DOHH2 (cell line): Measurements from ENCODE around the gene CFAP119.

Source experiments
- H3F3A ChIP-seq: fragments of 200-600 bp; sonication (generic), shearing (Covaris generic); 2 replicates; pipeline ENCODE4 v1.6.0; 2016; ENCODE audit warnings: antibody characterized with exemption, mild to moderate bottlenecking; ENCODE audit not compliant: control insufficient read depth, insufficient read depth
- H3K27ac ChIP-seq: fragments of 200-600 bp; sonication (generic); 2 replicates; pipeline ENCODE4 v1.5.1; 2014; ENCODE audit warnings: low read depth, mild to moderate bottlenecking, low read length, moderate library complexity
- H3K27me3 ChIP-seq: fragments of 200-600 bp; sonication (generic); 2 replicates; pipeline ENCODE4 v1.6.1; 2014; ENCODE audit warnings: mild to moderate bottlenecking, low read length, mixed read lengths; ENCODE audit not compliant: control insufficient read depth
- H3K36me3 ChIP-seq: fragments of 200-600 bp; sonication (generic); 2 replicates; pipeline ENCODE4 v1.6.1; 2014; ENCODE audit warnings: mild to moderate bottlenecking, low read length, moderate library complexity, mixed read lengths; ENCODE audit not compliant: control insufficient read depth
- H3K4me1 ChIP-seq: fragments of 200-600 bp; sonication (generic); 2 replicates; pipeline ENCODE4 v1.6.1; 2014; ENCODE audit warnings: mild to moderate bottlenecking, low read length, mixed read lengths; ENCODE audit not compliant: control insufficient read depth
- H3K4me2 ChIP-seq: fragments of 200-600 bp; sonication (generic); 2 replicates; pipeline ENCODE4 v1.6.0; 2014; ENCODE audit warnings: mild to moderate bottlenecking, low read length, moderate library complexity
- H3K4me3 ChIP-seq: fragments of 200-600 bp; sonication (generic); 2 replicates; pipeline ENCODE4 v1.5.1; 2014; ENCODE audit warnings: mild to moderate bottlenecking, low read length, mixed read lengths
- H3K79me2 ChIP-seq: fragments of 200-600 bp; sonication (generic); 2 replicates; pipeline ENCODE4 v1.6.1; 2014; ENCODE audit warnings: mild to moderate bottlenecking, low read length, mixed read lengths; ENCODE audit not compliant: control insufficient read depth
- H3K9me2 ChIP-seq: fragments of 200-600 bp; sonication (generic); replicated peaks from 2 replicates; pipeline ENCODE4 v1.6.1; 2014; ENCODE audit warnings: mild to moderate bottlenecking, low read length, mixed read lengths; ENCODE audit not compliant: control insufficient read depth
- H3K9me3 ChIP-seq: fragments of 200-600 bp; sonication (generic); 2 replicates; pipeline ENCODE4 v1.6.1; 2014; ENCODE audit warnings: antibody characterized with exemption, low read length, mixed read lengths; ENCODE audit not compliant: control insufficient read depth, insufficient read depth
- H4K20me1 ChIP-seq: fragments of 200-600 bp; sonication (generic); 2 replicates; pipeline ENCODE4 v1.6.0; 2014; ENCODE audit warnings: low read depth, mild to moderate bottlenecking, antibody characterized with exemption, low read length, moderate library complexity; ENCODE audit not compliant: control insufficient read depth, insufficient read depth
- EZH2phosphoT487 ChIP-seq: fragments of 200-600 bp; sonication (generic); IDR thresholded peaks from 2 replicates; pipeline ENCODE4 v1.6.1; 2017; ENCODE audit warnings: borderline replicate concordance, mild to moderate bottlenecking, antibody characterized with exemption, low read length, moderate library complexity, mixed read lengths
- TF ChIP-seq, protein P1 (sequence below): fragments of 200-600 bp; sonication (generic); IDR thresholded peaks from one replicate; pipeline ENCODE4 v1.5.1; 2014; ENCODE audit warnings: antibody characterized with exemption, mild to moderate bottlenecking, low read depth, low read length; ENCODE audit not compliant: poor library complexity, severe bottlenecking

Gene CFAP119

GRCh38 chr16:30724641-30725417 is 37.0 kb downstream of the CFAP119 start:
- Histone ChIP-seq H3K4me3 (no peak overlapping the region), H3K4me1 (no peaks in the 10 kb centered on the region), H3K79me2 (peaks cover 45% of the 10 kb centered on the region), H3K9me2 (no peaks in the 10 kb centered on the region), H4K20me1 (no peaks in the 10 kb centered on the region), H3F3A (0 out of 2 replicates have a peak, but pooled peaks cover 2% of the 10 kb centered on the region), H3K27ac (no peak overlapping the region), H3K27me3 (no peaks in the 10 kb centered on the region), H3K9me3 (no peaks in the 10 kb centered on the region), H3K4me2 (no peak overlapping the region), H3K36me3 (peaks cover 95% of the 10 kb centered on the region)
- TF ChIP-seq, protein P1, sequence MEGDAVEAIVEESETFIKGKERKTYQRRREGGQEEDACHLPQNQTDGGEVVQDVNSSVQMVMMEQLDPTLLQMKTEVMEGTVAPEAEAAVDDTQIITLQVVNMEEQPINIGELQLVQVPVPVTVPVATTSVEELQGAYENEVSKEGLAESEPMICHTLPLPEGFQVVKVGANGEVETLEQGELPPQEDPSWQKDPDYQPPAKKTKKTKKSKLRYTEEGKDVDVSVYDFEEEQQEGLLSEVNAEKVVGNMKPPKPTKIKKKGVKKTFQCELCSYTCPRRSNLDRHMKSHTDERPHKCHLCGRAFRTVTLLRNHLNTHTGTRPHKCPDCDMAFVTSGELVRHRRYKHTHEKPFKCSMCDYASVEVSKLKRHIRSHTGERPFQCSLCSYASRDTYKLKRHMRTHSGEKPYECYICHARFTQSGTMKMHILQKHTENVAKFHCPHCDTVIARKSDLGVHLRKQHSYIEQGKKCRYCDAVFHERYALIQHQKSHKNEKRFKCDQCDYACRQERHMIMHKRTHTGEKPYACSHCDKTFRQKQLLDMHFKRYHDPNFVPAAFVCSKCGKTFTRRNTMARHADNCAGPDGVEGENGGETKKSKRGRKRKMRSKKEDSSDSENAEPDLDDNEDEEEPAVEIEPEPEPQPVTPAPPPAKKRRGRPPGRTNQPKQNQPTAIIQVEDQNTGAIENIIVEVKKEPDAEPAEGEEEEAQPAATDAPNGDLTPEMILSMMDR: no peak
- no peak for TF ChIP-seq EZH2phosphoT487

DNA sequence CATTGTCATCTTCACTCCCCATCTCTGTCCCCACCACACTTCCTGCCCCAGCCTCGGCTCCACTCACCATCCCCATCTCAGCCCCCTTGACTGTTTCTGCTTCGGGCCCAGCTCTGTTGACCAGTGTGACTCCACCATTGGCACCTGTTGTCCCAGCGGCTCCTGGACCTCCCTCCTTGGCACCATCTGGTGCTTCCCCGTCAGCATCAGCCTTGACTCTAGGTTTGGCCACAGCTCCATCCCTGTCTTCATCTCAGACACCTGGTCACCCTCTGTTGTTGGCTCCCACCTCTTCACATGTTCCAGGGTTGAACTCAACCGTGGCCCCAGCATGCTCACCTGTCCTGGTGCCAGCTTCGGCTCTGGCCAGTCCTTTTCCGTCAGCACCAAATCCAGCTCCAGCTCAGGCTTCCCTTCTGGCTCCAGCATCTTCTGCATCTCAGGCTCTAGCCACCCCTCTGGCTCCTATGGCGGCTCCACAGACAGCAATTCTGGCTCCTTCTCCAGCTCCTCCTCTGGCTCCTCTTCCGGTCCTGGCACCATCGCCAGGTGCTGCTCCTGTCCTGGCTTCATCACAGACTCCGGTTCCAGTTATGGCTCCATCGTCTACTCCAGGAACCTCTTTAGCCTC is 38.0 kb downstream of the CFAP119 start:
- Histone ChIP-seq H3K4me3 (no peak overlapping the region), H3K4me1 (no peaks in the 10 kb centered on the region), H3K79me2 (peaks cover 47% of the 10 kb centered on the region), H3K9me2 (no peaks in the 10 kb centered on the region), H3K36me3 (peaks cover 92% of the 10 kb centered on the region), H3F3A (0 out of 2 replicates have a peak, but pooled peaks cover 2% of the 10 kb centered on the region), H4K20me1 (no peaks in the 10 kb centered on the region), H3K4me2 (no peak overlapping the region), H3K27ac (no peak overlapping the region), H3K27me3 (no peaks in the 10 kb centered on the region), H3K9me3 (no peaks in the 10 kb centered on the region)
- TF ChIP-seq EZH2phosphoT487: no peak
- TF ChIP-seq, protein P1: no peak

- no peaks in the 10 kb centered on the region for H3K27me3 ChIP-seq
- H3K4me1 ChIP-seq: no peaks in the 10 kb centered on the region
- H4K20me1 ChIP-seq: no peaks in the 10 kb centered on the region
- no peak overlapping the region for H3K27ac ChIP-seq
- no peak overlapping the region for H3K4me2 ChIP-seq
- no peaks in the 10 kb centered on the region for H3F3A ChIP-seq
- TF ChIP-seq EZH2phosphoT487: no peak
- TF ChIP-seq, protein P1: no peak
- H3K9me2 ChIP-seq: no peaks in the 10 kb centered on the region
- H3K36me3 ChIP-seq: peaks cover 89% of the 10 kb centered on the region
- no peaks in the 10 kb centered on the region for H3K9me3 ChIP-seq
- no peak overlapping the region for H3K4me3 ChIP-seq
- peaks cover 49% of the 10 kb centered on the region for H3K79me2 ChIP-seq
Observed at GRCh38 chr16:30722916-30723315, 38.9 kb downstream of the CFAP119 start.
